ENCODE data around the gene CPNE9.

- TF ChIP-seq CTCF (IDR thresholded peaks at IDR 0.05; ENCODE audit: insufficient read depth, low read length, poor library complexity, severe bottlenecking) (no peak), EZH2phosphoT487 (conservative IDR thresholded peaks at IDR 0.05; ENCODE audit: low read length) (no peak)
These were observed 14.5 kb downstream of the CPNE9 start for GRCh38 chr3:9718118-9718517.

Measured in SU-DHL-6 (cell line).